Testis (tissue), 2 donors: Measurements from ENCODE around the gene BTNL2.

Experiments
- CTCF ChIP-seq, 3 experiments: fragments of 450-650 bp in 2 of 3; fragments of 200-600 bp in 1 of 3; sonication (generic) in 1 of 3; IDR thresholded peaks; one replicate each; pipeline ENCODE4 v1.5.1; 2016 to 2019; ENCODE audit warnings: antibody characterized with exemption in 3 of 3, mild to moderate bottlenecking in 2 of 3, moderate library complexity in 1 of 3
- POLR2A ChIP-seq: fragments of 450-650 bp; IDR thresholded peaks from one replicate; pipeline ENCODE4 v1.6.1; 2017; ENCODE audit warnings: antibody characterized with exemption, mild to moderate bottlenecking, moderate library complexity

- no peak for TF ChIP-seq CTCF (IDR thresholded peaks at IDR 0.05)
- no peak for TF ChIP-seq POLR2A
Observed at GRCh38 chr6:32410906-32411305, 3.9 kb upstream of the BTNL2 start.
